MCF 10A (cell line): ENCODE data around the gene CACNB2. TPM values are rescaled to one million over a fixed set of nuclear protein-coding genes. Genes with fewer than 3 reads are reported as not detected.

Experiments used
- BruUV-seq: library from RNA; stranded (reverse); fragments of 400-500 nt; replicated peaks from 2 replicates; lab custom pipeline; 2021; lab: Mats Ljungman, UMichigan
- CTCF ChIA-PET: fragments of 300-600 bp; sonication (Branson Sonifier 250); formaldehyde crosslinking; extraction: SDS; loops from one replicate; lab custom pipeline; 2021; ENCODE audit warnings: antibody characterized with exemption, inconsistent platforms; lab: Yijun Ruan, JAX
- POLR2A ChIA-PET: fragments of 300-600, 350-650 bp; sonication (Branson Sonifier 250); formaldehyde crosslinking; extraction: SDS; loops from one replicate; lab custom pipeline; 2020; ENCODE audit warnings: antibody characterized with exemption, inconsistent platforms; lab: Yijun Ruan, JAX
- DNase-seq: peaks from one replicate; pipeline ENCODE4 v3.0.0-alpha.2; 2018; ENCODE audit not compliant: unreplicated experiment
- H3K27ac Mint-ChIP-seq: one replicate; pipeline ENCODE4 v1.8.0; 2022; ENCODE audit warnings: mild to moderate bottlenecking, low read depth, mixed read lengths; ENCODE audit not compliant: unreplicated experiment
- H3K27me3 Mint-ChIP-seq: one replicate; pipeline ENCODE4 v1.8.0; 2022; ENCODE audit warnings: mixed read lengths; ENCODE audit not compliant: insufficient read depth, unreplicated experiment
- H3K36me3 Mint-ChIP-seq: one replicate; pipeline ENCODE4 v1.8.0; 2022; ENCODE audit warnings: mild to moderate bottlenecking, moderate library complexity, mixed read lengths; ENCODE audit not compliant: insufficient read depth, unreplicated experiment
- H3K4me1 Mint-ChIP-seq: one replicate; pipeline ENCODE4 v1.8.0; 2022; ENCODE audit warnings: mixed read lengths; ENCODE audit not compliant: insufficient read depth, unreplicated experiment
- H3K4me3 Mint-ChIP-seq: one replicate; pipeline ENCODE4 v1.8.0; 2022; ENCODE audit warnings: mild to moderate bottlenecking, moderate library complexity, mixed read lengths; ENCODE audit not compliant: unreplicated experiment
- H3K9me3 Mint-ChIP-seq: one replicate; pipeline ENCODE4 v1.8.0; 2022; ENCODE audit warnings: mixed read lengths; ENCODE audit not compliant: unreplicated experiment
- intact Hi-C: fragments of 100-400 bp; cut with micrococcal nuclease; formaldehyde crosslinking; loops from 2 replicates; pipeline ENCODE4 v1.14.1; 2022
- total RNA-seq: library from RNA; stranded (reverse); gene quantifications from 2 replicates; pipeline ENCODE4 v1.2.3, GENCODE V29; 2022
- TF ChIP-seq, protein P1 (sequence below): fragments of 200-600 bp; IDR thresholded peaks from one replicate; pipeline ENCODE4 v1.8.0; 2022; ENCODE audit warnings: antibody characterized with exemption, mild to moderate bottlenecking; ENCODE audit not compliant: unreplicated experiment

CACNB2 gene
- total RNA-seq, 1 experiment from 2014 or later = 3.3 TPM

DNA sequence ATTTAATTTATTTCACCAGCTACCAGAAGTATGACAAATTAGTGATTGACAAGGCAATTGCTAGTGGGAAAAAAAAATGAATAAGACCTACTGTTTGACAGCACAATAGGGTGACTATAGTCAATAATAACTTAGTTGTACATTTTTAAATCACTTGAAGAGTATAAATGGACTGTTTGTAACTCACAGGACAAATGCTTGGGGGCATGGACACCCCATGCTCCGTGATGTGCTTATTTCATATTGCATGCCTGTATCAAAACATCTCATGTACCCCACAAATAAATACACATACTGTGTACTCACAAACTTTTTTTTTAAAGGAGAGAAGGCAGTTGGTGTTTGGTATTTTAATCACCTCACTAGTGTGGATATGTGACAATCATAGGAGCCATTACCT is 181.1 kb downstream of the CACNB2 start:
- BruUV-seq = no TSS peak
- no peaks in the 10 kb centered on the region for H3K27me3 Mint-ChIP-seq
- H3K4me3 Mint-ChIP-seq = no peak overlapping the region
- CTCF ChIA-PET = interaction anchor here (0.6 to 1.2 kb wide), 2 partner anchors 9 to 379 kb away, joined by 3 read pairs; no protein-coding TSS in a partner anchor
- H3K4me1 Mint-ChIP-seq = no peaks in the 10 kb centered on the region
- TF ChIP-seq, protein P1, sequence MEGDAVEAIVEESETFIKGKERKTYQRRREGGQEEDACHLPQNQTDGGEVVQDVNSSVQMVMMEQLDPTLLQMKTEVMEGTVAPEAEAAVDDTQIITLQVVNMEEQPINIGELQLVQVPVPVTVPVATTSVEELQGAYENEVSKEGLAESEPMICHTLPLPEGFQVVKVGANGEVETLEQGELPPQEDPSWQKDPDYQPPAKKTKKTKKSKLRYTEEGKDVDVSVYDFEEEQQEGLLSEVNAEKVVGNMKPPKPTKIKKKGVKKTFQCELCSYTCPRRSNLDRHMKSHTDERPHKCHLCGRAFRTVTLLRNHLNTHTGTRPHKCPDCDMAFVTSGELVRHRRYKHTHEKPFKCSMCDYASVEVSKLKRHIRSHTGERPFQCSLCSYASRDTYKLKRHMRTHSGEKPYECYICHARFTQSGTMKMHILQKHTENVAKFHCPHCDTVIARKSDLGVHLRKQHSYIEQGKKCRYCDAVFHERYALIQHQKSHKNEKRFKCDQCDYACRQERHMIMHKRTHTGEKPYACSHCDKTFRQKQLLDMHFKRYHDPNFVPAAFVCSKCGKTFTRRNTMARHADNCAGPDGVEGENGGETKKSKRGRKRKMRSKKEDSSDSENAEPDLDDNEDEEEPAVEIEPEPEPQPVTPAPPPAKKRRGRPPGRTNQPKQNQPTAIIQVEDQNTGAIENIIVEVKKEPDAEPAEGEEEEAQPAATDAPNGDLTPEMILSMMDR = no peak
- POLR2A ChIA-PET = no interaction called here
- no peak overlapping the region for H3K27ac Mint-ChIP-seq
- no peak for DNase-seq
- peaks cover 5% of the 10 kb centered on the region for H3K36me3 Mint-ChIP-seq
- no peaks in the 10 kb centered on the region for H3K9me3 Mint-ChIP-seq
- intact Hi-C loops = no loop called here

DNA sequence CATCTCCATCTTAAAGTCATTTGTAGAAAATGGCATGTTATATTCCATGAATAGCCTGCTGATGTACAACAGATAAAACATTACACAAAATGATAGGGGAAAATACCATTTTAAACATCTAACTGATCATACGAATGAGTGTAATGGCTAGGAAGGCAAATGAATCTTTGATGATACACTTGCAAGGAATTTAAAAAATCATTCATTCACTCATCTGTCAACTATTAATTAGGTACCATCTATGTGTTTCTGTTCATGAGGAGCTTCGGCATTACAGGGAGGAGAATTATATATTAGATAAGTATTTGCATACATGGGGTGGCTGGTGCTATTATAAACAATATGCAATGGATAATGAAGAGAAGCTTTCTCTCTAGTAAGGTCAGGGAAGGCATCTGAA is 183.7 kb downstream of the CACNB2 start:
- ChIA-PET CTCF (interaction anchor here (0.7 to 1.3 kb wide), 3 partner anchors 10 to 12 kb away, joined by 3 to 9 read pairs (median 4); no protein-coding TSS in a partner anchor), POLR2A (interaction anchor here (0.7 kb wide), 1 partner anchor 540 kb away, joined by 3 read pairs; no protein-coding TSS in a partner anchor)
- Mint-ChIP-seq H3K9me3 (no peaks in the 10 kb centered on the region), H3K36me3 (peaks cover 2% of the 10 kb centered on the region), H3K27me3 (no peaks in the 10 kb centered on the region), H3K27ac (no peak overlapping the region), H3K4me3 (no peak overlapping the region), H3K4me1 (no peaks in the 10 kb centered on the region)
- TF ChIP-seq, protein P1 = no peak
- DNase-seq = no peak
- intact Hi-C loops = no loop called here
- no TSS peak for BruUV-seq

DNA sequence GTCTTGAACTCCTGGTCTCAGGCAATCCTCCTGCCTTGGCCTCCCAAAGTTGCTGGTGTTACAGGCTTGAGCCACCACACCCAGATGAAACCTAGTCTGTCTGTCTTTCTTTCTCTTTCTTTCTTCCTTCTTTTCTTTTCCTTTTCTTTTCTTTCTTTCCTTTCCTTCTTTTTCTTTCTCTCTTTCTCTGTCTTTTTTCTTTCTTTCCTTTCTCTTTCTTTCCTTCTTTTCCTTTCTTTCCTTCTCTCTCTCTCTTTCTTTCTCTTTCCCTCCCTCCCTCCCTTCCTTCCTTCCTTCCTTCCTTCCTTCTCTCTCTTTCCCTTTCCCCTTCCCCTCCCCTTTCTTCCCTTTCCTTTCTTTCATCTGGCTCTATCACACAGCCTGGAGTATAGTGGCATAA is 185.2 kb downstream of the CACNB2 start:
- H3K36me3 Mint-ChIP-seq = no peaks in the 10 kb centered on the region
- no TSS peak for BruUV-seq
- TF ChIP-seq, protein P1 = no peak
- DNase-seq = no peak
- no peak overlapping the region for H3K27ac Mint-ChIP-seq
- POLR2A ChIA-PET = interaction anchor here (0.9 kb wide), 1 partner anchor 35 kb away, joined by 3 read pairs; no protein-coding TSS in a partner anchor
- CTCF ChIA-PET = interaction anchor here (1.3 kb wide), 1 partner anchor 13 kb away, joined by 9 read pairs; no protein-coding TSS in a partner anchor
- H3K9me3 Mint-ChIP-seq = no peaks in the 10 kb centered on the region
- H3K4me3 Mint-ChIP-seq = no peak overlapping the region
- H3K27me3 Mint-ChIP-seq = no peaks in the 10 kb centered on the region
- H3K4me1 Mint-ChIP-seq = no peaks in the 10 kb centered on the region
- intact Hi-C loops = no loop called here

DNA sequence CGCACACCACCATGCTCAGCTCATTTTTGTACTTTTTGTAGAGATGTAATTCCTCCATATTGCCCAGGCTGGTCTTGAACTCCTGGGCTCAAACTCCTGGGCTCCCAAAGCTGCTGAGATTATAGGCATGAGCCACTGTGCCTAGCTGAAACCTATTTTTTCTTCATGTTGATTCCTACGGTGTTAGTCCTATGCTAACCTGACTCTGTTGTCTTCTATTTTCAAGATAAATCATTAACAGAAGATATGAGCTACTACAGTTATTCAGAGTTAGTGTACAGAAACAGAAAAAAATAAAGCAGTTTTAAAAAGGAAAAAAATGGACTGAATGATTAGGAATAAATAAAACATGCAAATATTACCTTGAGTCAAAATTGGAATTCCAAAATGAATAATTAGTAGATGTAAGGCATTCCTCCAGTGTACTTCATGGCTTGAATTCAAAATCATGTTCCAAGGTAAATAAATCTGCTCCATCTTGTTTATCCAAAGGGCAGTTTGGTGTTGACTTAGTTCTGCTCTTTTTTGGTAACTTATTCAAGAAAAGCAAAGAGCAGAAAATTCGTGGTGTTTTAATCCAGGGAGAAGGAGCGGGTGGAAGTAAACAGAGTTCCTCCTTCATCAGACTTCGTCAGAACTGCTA is 185.8 kb downstream of the CACNB2 start:
- H3K27ac Mint-ChIP-seq = no peak overlapping the region
- no peak overlapping the region for H3K4me3 Mint-ChIP-seq
- no TSS peak for BruUV-seq
- no peaks in the 10 kb centered on the region for H3K9me3 Mint-ChIP-seq
- no peaks in the 10 kb centered on the region for H3K36me3 Mint-ChIP-seq
- intact Hi-C loops = no loop called here
- no peaks in the 10 kb centered on the region for H3K4me1 Mint-ChIP-seq
- CTCF ChIA-PET = no interaction called here
- no peaks in the 10 kb centered on the region for H3K27me3 Mint-ChIP-seq
- POLR2A ChIA-PET = interaction anchor here (0.9 kb wide), 1 partner anchor 36 kb away, joined by 3 read pairs; no protein-coding TSS in a partner anchor
- TF ChIP-seq, protein P1 = no peak
- peak; percentile 4 for DNase-seq
